ENCODE measurements around the gene SUSD4.

Gene SUSD4

GRCh38 chr1:223330466-223330865 is 33.5 kb downstream of the SUSD4 start:
- DNase-seq (ENCODE audit: low read depth in 3 of 3): no peak

- no peak for DNase-seq (ENCODE audit: low read depth in 3 of 3)
Observed at GRCh38 chr1:223329664-223330415, 34.1 kb downstream of the SUSD4 start.

GRCh38 chr1:223329252-223329651 is 34.7 kb downstream of the SUSD4 start:
- DNase-seq (ENCODE audit: low read depth in 3 of 3): no peak

- no peak for DNase-seq (ENCODE audit: low read depth in 3 of 3)
Observed at GRCh38 chr1:223328566-223328965, 35.4 kb downstream of the SUSD4 start.

- no peak for DNase-seq (ENCODE audit: low read depth in 3 of 3)
Observed at GRCh38 chr1:223326776-223327175, 37.2 kb downstream of the SUSD4 start.

GRCh38 chr1:223323491-223324484 is 40.2 kb downstream of the SUSD4 start:
- no peak for DNase-seq (ENCODE audit: low read depth in 3 of 3)

GRCh38 chr1:223322868-223323267 is 41.1 kb downstream of the SUSD4 start:
- no peak for DNase-seq (ENCODE audit: low read depth in 3 of 3)

- no peak for DNase-seq (ENCODE audit: low read depth in 3 of 3)
Observed at GRCh38 chr1:223320959-223321358, 43.0 kb downstream of the SUSD4 start.

- no peak for DNase-seq (ENCODE audit: low read depth in 3 of 3)
Observed at GRCh38 chr1:223319905-223320580, 43.9 kb downstream of the SUSD4 start.

GRCh38 chr1:223319398-223319797 is 44.6 kb downstream of the SUSD4 start:
- no peak for DNase-seq (ENCODE audit: low read depth in 3 of 3)

GRCh38 chr1:223316082-223316481 is 47.9 kb downstream of the SUSD4 start:
- DNase-seq (ENCODE audit: low read depth in 3 of 3): no peak

GRCh38 chr1:223315665-223316064 is 48.3 kb downstream of the SUSD4 start:
- DNase-seq (ENCODE audit: low read depth in 3 of 3): no peak

GRCh38 chr1:223313415-223313754 is 50.6 kb downstream of the SUSD4 start:
- no peak for DNase-seq (ENCODE audit: low read depth in 3 of 3)

GRCh38 chr1:223312705-223313414 is 51.1 kb downstream of the SUSD4 start:
- no peak for DNase-seq (ENCODE audit: low read depth in 3 of 3)

- no peak for DNase-seq (ENCODE audit: low read depth in 3 of 3)
Observed at GRCh38 chr1:223312273-223312672, 51.7 kb downstream of the SUSD4 start.

- no peak for DNase-seq (ENCODE audit: low read depth in 3 of 3)
Observed at GRCh38 chr1:223311826-223312225, 52.1 kb downstream of the SUSD4 start.

GRCh38 chr1:223308136-223308535 is 55.8 kb downstream of the SUSD4 start:
- DNase-seq (ENCODE audit: low read depth in 3 of 3): no peak

- DNase-seq (ENCODE audit: low read depth in 3 of 3): no peak
Observed at GRCh38 chr1:223307544-223307943, 56.4 kb downstream of the SUSD4 start.

- DNase-seq (ENCODE audit: low read depth in 3 of 3): no peak
Observed at GRCh38 chr1:223304931-223305330, 59.0 kb downstream of the SUSD4 start.

- DNase-seq (ENCODE audit: low read depth in 3 of 3): no peak
Observed at GRCh38 chr1:223301371-223301770, 62.6 kb downstream of the SUSD4 start.

- no peak for DNase-seq (ENCODE audit: low read depth in 3 of 3)
Observed at GRCh38 chr1:223299553-223299952, 64.4 kb downstream of the SUSD4 start.

- no peak for DNase-seq (ENCODE audit: low read depth in 3 of 3)
Observed at GRCh38 chr1:223298701-223299100, 65.3 kb downstream of the SUSD4 start.
